ENCODE data around the gene MED16.

Gene MED16

GRCh38 chr19:892894-893689, at the start of gene MED16, which contains the start of gene RNU6-9:
Gene MED16 (minus strand): TSS chr19:893187. CDS start chr19:891131, 2,056 bp downstream.
Gene RNU6-9 (plus strand): TSS chr19:893484.
- peak; percentile 81 for DNase-seq (ENCODE audit: low read depth)

GRCh38 chr19:942133-942645, 49.2 kb upstream of the MED16 start:
- DNase-seq (ENCODE audit: low read depth), result no peak

GRCh38 chr19:941292-942132, 48.5 kb upstream of the MED16 start:
- DNase-seq (ENCODE audit: low read depth), result no peak

- DNase-seq (ENCODE audit: low read depth), result peak; percentile 48
Measured at GRCh38 chr19:940591-941291, 47.8 kb upstream of the MED16 start.

GRCh38 chr19:939922-940321, 46.9 kb upstream of the MED16 start:
- DNase-seq (ENCODE audit: low read depth), result no peak

- no peak for DNase-seq (ENCODE audit: low read depth)
Measured at GRCh38 chr19:939439-939838, 46.5 kb upstream of the MED16 start.

GRCh38 chr19:938233-938923, 45.4 kb upstream of the MED16 start:
- no peak for DNase-seq (ENCODE audit: low read depth)

GRCh38 chr19:937259-937694, 44.3 kb upstream of the MED16 start:
- DNase-seq (ENCODE audit: low read depth), result no peak

- DNase-seq (ENCODE audit: low read depth), result no peak
Measured at GRCh38 chr19:936175-936546, 43.2 kb upstream of the MED16 start.

- DNase-seq (ENCODE audit: low read depth), result no peak
Measured at GRCh38 chr19:934865-935479, 42.0 kb upstream of the MED16 start.

- DNase-seq (ENCODE audit: low read depth), result no peak
Measured at GRCh38 chr19:934197-934840, 41.3 kb upstream of the MED16 start.

- no peak for DNase-seq (ENCODE audit: low read depth)
Measured at GRCh38 chr19:933553-933882, 40.5 kb upstream of the MED16 start.

GRCh38 chr19:932648-933552, 39.9 kb upstream of the MED16 start:
- no peak for DNase-seq (ENCODE audit: low read depth)

GRCh38 chr19:931860-932647, 39.1 kb upstream of the MED16 start:
- no peak for DNase-seq (ENCODE audit: low read depth)

- no peak for DNase-seq (ENCODE audit: low read depth)
Measured at GRCh38 chr19:929891-930258, 36.9 kb upstream of the MED16 start.

- no peak for DNase-seq (ENCODE audit: low read depth)
Measured at GRCh38 chr19:929203-929890, 36.4 kb upstream of the MED16 start.

GRCh38 chr19:928471-929202, 35.6 kb upstream of the MED16 start:
- no peak for DNase-seq (ENCODE audit: low read depth)

Data from stimulated activated CD8-positive, alpha-beta memory T cell treated with anti-CD3 and anti-CD28 coated beads, Interleukin-12 subunit alpha, Interleukin-12 subunit beta, amount 100 ng/mL, for 1 hour (primary cell).